SU-DHL-6 (cell line): ENCODE data around the gene CDK7.
"Not testable (repeated sequence)": the region's sequence is repeated elsewhere in the genome, so short reads cannot be mapped to it uniquely, and the experiment has no call there.

Experiments used
- H2AFZ ChIP-seq: fragments of 200-600 bp; sonication (generic); 2 replicates; pipeline ENCODE4 v1.6.1; 2014; ENCODE audit warnings: low read depth, mild to moderate bottlenecking, moderate library complexity, mixed read lengths, antibody characterized with exemption, low read length; ENCODE audit not compliant: severe bottlenecking
- H3F3A ChIP-seq: fragments of 200-600 bp; shearing (Covaris generic); 2 replicates; pipeline ENCODE4 v1.6.0; 2016; ENCODE audit warnings: antibody characterized with exemption, mild to moderate bottlenecking; ENCODE audit not compliant: insufficient read depth
- H3K27ac ChIP-seq: fragments of 200-600 bp; sonication (generic); 2 replicates; pipeline ENCODE4 v1.5.1; 2016; ENCODE audit warnings: low read depth, mild to moderate bottlenecking, low read length, moderate library complexity, mixed read lengths
- H3K27me3 ChIP-seq: fragments of 200-600 bp; sonication (generic), shearing (Covaris generic); 2 replicates; pipeline ENCODE4 v1.6.0; 2014; ENCODE audit warnings: mild to moderate bottlenecking, low read length
- H3K36me3 ChIP-seq: fragments of 200-600 bp; sonication (generic); 2 replicates; pipeline ENCODE4 v1.6.1; 2014; ENCODE audit warnings: mild to moderate bottlenecking, low read length, mixed read lengths
- H3K4me2 ChIP-seq: fragments of 300-600, 200-600 bp; shearing (Covaris generic), sonication (generic); 2 replicates; pipeline ENCODE4 v1.6.0; 2014; ENCODE audit warnings: low read length, low read depth, mild to moderate bottlenecking; ENCODE audit not compliant: poor library complexity, severe bottlenecking
- H3K4me3 ChIP-seq: fragments of 200-600 bp; sonication (generic); 2 replicates; pipeline ENCODE4 v1.5.1; 2014; ENCODE audit warnings: antibody characterized with exemption, low read length, mild to moderate bottlenecking, mixed read lengths; ENCODE audit not compliant: insufficient read depth, poor library complexity, severe bottlenecking
- H3K79me2 ChIP-seq: fragments of 200-600 bp; sonication (generic); 2 replicates; pipeline ENCODE4 v1.6.1; 2014; ENCODE audit warnings: mild to moderate bottlenecking, low read length, moderate library complexity; ENCODE audit not compliant: insufficient read depth
- H3K9ac ChIP-seq: fragments of 200-600 bp; sonication (generic); 2 replicates; pipeline ENCODE4 v1.7.0; 2014; ENCODE audit warnings: mild to moderate bottlenecking, low read length
- H3K9me2 ChIP-seq: fragments of 200-600 bp; sonication (generic); replicated peaks from 2 replicates; pipeline ENCODE4 v1.6.1; 2014; ENCODE audit warnings: low read length; ENCODE audit not compliant: insufficient read depth
- H3K9me3 ChIP-seq: fragments of 200-600 bp; sonication (generic); 2 replicates; pipeline ENCODE4 v1.6.1; 2014; ENCODE audit warnings: low read length, mixed read lengths; ENCODE audit not compliant: insufficient read depth
- H4K20me1 ChIP-seq: fragments of 200-600 bp; sonication (generic); 2 replicates; pipeline ENCODE4 v1.6.1; 2014; ENCODE audit warnings: low read depth, mild to moderate bottlenecking, antibody characterized with exemption, low read length, moderate library complexity, mixed read lengths
- EZH2phosphoT487 ChIP-seq: fragments of 200-600 bp; sonication (generic), shearing (Covaris generic); conservative IDR thresholded peaks from 2 replicates; pipeline ENCODE4 v1.6.1; 2018; ENCODE audit warnings: mild to moderate bottlenecking, antibody characterized with exemption, low read length, moderate library complexity, mixed read lengths
- TF ChIP-seq, protein P1 (sequence below): fragments of 200-600 bp; sonication (generic); IDR thresholded peaks from one replicate; pipeline ENCODE4 v1.5.1; 2017; ENCODE audit warnings: antibody characterized with exemption, mild to moderate bottlenecking, low read length, moderate library complexity; ENCODE audit not compliant: insufficient read depth, poor library complexity, severe bottlenecking

The CDK7 gene

DNA sequence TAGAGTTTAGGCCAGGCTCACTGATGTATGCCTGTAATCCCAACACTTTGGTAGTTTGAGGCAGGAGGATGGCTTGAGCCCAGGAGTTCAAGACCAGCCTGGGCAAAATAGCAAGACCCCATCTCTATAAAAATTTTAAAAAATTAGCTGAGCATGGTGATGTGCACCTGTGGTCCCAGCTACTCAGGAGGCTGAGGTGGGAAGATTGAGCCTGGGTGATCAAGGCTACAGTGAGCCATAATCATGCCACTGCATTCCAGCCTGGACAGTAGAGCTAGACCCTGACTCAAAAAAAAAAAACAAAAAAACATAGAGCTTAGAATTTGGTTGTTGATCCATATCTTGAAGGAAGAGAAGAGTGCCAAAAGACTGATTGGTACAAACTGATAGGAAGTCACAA, 14.7 kb upstream of the CDK7 start:
- Histone ChIP-seq H3K27me3 (no peaks in the 10 kb centered on the region), H3K36me3 (no peaks in the 10 kb centered on the region), H3F3A (peaks cover 9% of the 10 kb centered on the region), H3K9me3 (no peaks in the 10 kb centered on the region), H3K9me2 (no peaks in the 10 kb centered on the region), H3K4me3 (no peak overlapping the region), H3K4me2 (peak overlapping the region; percentile 96), H3K27ac (no peak overlapping the region), H2AFZ (no peak overlapping the region), H4K20me1 (no peaks in the 10 kb centered on the region), H3K79me2 (peaks cover 34% of the 10 kb centered on the region), H3K9ac (no peak overlapping the region)
- TF ChIP-seq, protein P1, sequence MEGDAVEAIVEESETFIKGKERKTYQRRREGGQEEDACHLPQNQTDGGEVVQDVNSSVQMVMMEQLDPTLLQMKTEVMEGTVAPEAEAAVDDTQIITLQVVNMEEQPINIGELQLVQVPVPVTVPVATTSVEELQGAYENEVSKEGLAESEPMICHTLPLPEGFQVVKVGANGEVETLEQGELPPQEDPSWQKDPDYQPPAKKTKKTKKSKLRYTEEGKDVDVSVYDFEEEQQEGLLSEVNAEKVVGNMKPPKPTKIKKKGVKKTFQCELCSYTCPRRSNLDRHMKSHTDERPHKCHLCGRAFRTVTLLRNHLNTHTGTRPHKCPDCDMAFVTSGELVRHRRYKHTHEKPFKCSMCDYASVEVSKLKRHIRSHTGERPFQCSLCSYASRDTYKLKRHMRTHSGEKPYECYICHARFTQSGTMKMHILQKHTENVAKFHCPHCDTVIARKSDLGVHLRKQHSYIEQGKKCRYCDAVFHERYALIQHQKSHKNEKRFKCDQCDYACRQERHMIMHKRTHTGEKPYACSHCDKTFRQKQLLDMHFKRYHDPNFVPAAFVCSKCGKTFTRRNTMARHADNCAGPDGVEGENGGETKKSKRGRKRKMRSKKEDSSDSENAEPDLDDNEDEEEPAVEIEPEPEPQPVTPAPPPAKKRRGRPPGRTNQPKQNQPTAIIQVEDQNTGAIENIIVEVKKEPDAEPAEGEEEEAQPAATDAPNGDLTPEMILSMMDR = no peak
- TF ChIP-seq EZH2phosphoT487 = no peak

- H3K36me3 ChIP-seq, H3K27me3 ChIP-seq, H3K27ac ChIP-seq, H4K20me1 ChIP-seq, H3K9me3 ChIP-seq, H3K4me2 ChIP-seq, H3K4me3 ChIP-seq, H3K9ac ChIP-seq, H2AFZ ChIP-seq, H3F3A ChIP-seq, H3K9me2 ChIP-seq: not testable (repeated sequence)
- H3K79me2 ChIP-seq = peaks cover 34% of the 10 kb centered on the region
Measured at GRCh38 chr5:69220371-69220770, 14.3 kb upstream of the CDK7 start.

- not testable (repeated sequence) for H3K4me2 ChIP-seq, H2AFZ ChIP-seq, H3K9me3 ChIP-seq, H3K36me3 ChIP-seq, H3K27ac ChIP-seq, H3K9me2 ChIP-seq, H3K9ac ChIP-seq, H4K20me1 ChIP-seq, H3K4me3 ChIP-seq, H3K27me3 ChIP-seq, H3F3A ChIP-seq
- peaks cover 34% of the 10 kb centered on the region for H3K79me2 ChIP-seq
Measured at GRCh38 chr5:69220833-69221232, 13.9 kb upstream of the CDK7 start.

- Histone ChIP-seq H3F3A (peaks cover 3% of the 10 kb centered on the region; the same call in 1 of the 2 replicates), H3K4me3 (no peak overlapping the region), H3K36me3 (peaks cover 15% of the 10 kb centered on the region; the same call in 1 of the 2 replicates), H3K9me2 (no peaks in the 10 kb centered on the region), H2AFZ (no peak overlapping the region), H3K27me3 (no peaks in the 10 kb centered on the region), H3K27ac (no peak overlapping the region), H3K9me3 (no peaks in the 10 kb centered on the region), H3K4me2 (no peak overlapping the region), H3K79me2 (peaks cover 19% of the 10 kb centered on the region), H3K9ac (no peak overlapping the region), H4K20me1 (no peaks in the 10 kb centered on the region)
- TF ChIP-seq EZH2phosphoT487 = no peak
- TF ChIP-seq, protein P1 = no peak
Measured at GRCh38 chr5:69224520-69224919, 10.2 kb upstream of the CDK7 start.
